NCI-H2227 (cell line): ENCODE measurements around the gene NAT9.

Source experiments
- DNase-seq: peaks from one replicate; lab custom pipeline; 2025; ENCODE audit not compliant: unreplicated experiment; lab: John Stamatoyannopoulos, UW

Gene NAT9

DNA sequence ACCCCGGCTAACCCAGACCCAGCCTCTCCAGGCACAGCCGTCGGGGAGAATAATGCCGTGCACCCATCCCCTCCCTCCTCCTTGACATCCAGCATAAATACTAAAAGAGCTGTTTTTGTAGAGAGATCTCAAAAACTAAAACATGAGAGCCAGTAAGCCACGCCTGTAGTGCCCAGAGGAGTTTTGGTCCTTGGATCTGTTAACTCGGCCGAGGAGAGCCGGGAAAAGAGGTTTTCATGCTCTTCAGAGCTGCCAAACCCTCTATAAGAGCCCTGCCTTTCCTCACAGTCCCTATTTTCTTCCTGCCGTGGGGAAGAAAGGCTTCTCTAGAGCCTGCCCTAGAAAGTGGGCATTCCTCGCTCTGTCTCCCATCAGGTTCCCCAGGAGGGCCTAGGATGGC lies 30.2 kb upstream of the NAT9 start:
- DNase-seq = no peak

DNA sequence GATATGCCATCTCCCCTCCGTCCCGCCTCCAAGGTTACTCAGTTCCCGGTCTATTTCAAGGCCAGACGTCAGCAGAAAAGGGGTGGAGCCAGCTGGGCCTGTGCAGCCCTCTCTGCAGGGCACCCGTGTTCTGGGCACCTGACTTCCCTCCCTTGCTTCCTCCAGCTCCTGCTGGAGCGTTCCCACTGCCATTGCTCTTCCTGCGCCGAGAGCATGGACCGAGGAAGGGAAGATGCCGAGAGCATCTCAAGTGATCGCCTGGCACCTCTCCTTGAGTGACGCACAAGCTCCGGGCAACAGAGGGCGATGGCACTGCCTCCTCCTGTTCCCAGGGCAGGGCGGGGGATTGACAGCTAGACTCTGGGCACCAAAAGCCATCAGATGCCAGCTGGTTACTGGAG lies 29.4 kb upstream of the NAT9 start:
- DNase-seq = no peak

GRCh38 chr17:74804683-74805082 lies 28.5 kb upstream of the NAT9 start:
- DNase-seq = no peak

DNA sequence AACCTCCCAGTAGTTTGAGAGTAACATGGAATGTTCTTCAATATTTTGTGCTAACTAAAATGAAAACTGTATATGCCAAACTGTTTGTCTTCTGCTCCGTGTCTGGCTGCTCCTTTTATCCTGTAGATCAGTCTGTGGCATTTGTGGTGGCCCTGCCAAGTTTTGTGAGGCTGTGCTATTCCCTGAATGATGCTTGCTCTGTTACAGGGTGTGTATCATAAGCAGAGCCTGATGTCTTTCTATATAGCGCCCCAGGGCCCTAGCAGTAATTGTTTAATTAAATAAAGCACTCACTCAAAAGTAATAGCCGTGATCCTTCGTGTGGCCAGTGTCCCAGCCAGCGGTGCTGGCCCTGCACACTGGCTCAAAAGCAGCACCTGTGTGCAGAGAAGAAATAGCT lies 27.8 kb upstream of the NAT9 start:
- DNase-seq = no peak

DNA sequence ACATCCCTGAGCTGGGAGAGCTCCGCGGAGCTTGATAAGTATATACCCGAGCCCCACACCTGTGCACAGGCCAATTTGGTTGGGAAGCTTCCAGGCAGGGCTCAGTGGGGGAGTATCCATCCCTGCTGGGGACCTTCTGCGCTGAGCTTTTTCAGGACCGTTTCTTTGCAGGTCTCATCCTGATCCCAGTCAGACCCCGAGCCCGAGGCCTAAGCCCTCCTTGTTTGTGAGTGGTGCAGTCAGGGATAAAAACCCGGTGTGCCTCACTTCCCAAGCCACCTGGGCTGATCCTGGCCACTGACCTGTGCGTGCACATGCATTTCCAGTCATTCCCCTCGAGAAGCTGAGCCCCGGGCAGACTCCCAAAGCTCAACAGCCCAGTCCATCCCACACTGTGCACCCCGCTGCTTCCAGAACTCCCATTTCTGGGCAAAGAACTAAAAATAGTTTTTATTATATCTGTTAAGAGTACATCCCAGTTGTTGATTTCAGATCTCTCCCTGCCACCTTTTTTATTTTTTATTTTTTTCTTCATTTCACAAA lies 27.3 kb upstream of the NAT9 start:
- no peak for DNase-seq

GRCh38 chr17:74801896-74802295 lies 25.8 kb upstream of the NAT9 start:
- no peak for DNase-seq

DNA sequence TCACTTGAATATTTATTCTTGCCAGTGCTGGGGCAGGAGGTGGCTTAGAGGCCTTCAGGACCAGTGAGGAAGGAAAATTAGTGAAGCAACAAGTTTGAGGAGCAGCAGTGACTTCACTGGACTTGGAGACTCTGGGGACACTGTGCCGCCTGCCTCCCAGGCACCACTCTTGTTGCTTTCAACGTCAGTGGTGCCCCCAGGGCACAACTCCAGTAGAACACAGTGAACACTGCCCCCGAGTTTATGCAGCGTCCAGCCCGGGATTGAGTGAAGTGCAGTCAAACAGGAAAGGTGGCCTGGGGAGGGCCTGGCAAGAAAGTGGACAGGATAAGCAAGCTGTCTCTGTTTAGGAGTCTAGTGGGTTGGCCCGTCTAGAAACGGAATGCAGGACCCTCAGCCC lies 24.4 kb upstream of the NAT9 start:
- DNase-seq = no peak

GRCh38 chr17:74799097-74799496 lies 23.0 kb upstream of the NAT9 start:
- no peak for DNase-seq

DNA sequence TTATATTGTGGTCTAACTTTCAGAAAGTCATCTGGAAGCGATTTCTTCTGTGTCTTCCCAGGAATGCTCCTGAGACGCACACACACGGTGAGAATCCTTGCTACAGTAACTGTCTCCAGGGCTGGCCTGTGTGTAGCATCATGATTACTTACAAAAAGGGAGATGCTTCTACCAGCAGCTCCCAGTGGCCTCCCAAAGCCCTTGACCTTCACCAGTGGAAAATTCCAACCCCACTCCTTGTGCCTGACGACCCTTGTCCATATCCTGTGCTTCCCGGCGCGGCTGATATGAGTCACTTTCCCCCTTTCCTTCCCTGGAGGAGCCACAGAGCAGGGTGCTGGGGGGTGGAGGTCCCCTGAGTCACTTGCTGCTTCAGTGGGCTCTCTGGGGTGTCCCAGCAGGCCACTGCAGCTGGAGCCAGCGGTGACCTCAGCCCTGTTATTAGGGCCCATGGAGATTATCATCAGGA lies 22.1 kb upstream of the NAT9 start:
- no peak for DNase-seq

DNA sequence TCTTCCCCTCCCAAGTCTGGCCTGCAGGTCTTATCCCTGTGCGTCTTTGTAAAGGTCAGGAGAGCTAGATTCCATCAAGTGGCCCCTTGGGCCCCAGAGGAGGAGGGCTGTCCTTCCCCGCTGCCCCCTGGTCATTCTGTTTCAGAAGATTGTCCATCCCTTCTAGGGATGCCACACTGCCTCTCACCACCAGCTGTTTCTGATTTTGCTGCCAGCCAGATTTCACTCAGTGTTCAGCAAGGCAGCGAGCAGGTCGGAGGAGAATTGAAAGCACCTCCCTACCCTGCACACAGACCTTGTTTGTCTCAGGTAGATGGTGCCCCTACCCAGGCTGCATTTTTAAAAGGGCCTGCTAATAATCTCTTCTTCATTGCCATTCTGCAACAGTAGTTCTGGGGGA lies 21.7 kb upstream of the NAT9 start:
- no peak for DNase-seq

- no peak for DNase-seq
Measured at GRCh38 chr17:74796866-74797265, 20.7 kb upstream of the NAT9 start.

DNA sequence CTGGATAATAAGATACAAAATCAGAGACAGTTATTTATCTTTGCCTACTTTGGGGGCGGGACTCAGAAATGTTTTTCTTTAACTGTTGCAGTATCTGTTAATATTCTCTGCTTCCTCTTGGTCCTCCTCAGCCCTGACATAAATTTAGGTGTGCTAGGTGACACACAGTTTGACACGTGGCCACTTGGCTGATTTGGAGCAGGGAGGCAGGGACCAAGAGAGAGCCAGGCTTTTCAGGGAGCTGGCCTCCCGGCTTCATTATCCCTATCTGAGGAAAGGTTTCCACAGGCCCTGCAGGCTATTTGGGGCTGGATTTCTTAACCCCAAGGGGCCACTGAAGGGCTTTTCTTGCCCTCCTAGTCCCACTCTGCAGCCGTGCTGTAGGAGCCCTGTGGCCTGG lies 20.1 kb upstream of the NAT9 start:
- DNase-seq = no peak

GRCh38 chr17:74795327-74796020 lies 19.3 kb upstream of the NAT9 start:
- no peak for DNase-seq

GRCh38 chr17:74792586-74793105 lies 16.5 kb upstream of the NAT9 start:
- no peak for DNase-seq

- DNase-seq = no peak
Measured at GRCh38 chr17:74790161-74791058, 14.3 kb upstream of the NAT9 start.

GRCh38 chr17:74786431-74787055 lies 10.4 kb upstream of the NAT9 start:
- DNase-seq = no peak

GRCh38 chr17:74785981-74786360 lies 9.8 kb upstream of the NAT9 start:
- no peak for DNase-seq

DNA sequence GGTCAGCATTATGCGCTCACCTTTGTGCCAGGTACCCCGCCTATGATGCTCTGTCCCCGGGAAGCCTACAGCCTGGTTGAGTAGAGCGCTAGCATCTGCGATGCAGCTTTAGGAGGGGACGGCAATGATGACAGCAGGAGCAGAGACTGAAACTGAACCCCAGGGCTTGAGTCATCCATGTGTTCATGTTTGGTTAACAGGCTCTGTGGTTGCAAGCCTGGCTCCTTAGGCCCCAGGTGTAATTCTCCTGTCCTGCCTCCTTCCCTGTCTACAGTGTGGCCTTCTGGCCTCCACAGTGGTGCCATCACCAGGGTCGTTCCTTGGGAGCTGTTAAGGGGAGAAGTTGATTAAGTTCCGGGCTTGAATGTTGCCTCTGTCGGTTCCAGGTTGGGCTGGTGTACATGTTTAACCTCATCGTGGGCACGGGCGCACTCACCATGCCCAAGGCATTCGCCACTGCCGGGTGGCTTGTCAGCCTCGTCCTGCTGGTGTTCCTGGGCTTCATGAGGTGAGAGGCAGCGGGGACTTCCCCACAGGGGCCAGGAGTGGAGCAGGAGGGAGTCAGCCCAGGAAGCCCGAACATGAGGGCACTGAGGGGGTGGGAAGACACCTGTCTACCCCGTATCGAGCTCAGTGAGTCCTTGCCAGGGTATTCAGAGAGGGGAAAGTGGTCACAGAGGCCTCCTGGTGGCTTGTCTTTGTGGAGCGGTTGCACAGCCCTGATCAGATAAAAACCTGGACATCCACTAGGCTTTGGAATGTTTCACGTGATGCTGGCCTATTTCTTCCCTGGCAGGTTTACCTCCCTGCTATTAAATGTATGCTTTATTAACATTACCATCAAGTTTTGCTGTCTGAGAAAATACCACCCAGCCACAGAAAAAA lies 9.2 kb upstream of the NAT9 start:
- DNase-seq = no peak

- DNase-seq = no peak
Measured at GRCh38 chr17:74784125-74784810, 8.1 kb upstream of the NAT9 start.

- no peak for DNase-seq
Measured at GRCh38 chr17:74782571-74782970, 6.4 kb upstream of the NAT9 start.
